ENCODE measurements around the gene MTERF2. TPM values are rescaled to one million over a fixed set of nuclear protein-coding genes. Genes with fewer than 3 reads are reported as not detected.

The MTERF2 gene
- total RNA-seq, 1 experiment from 2014 or later: 10.7 TPM

- Histone ChIP-seq H4K20me1 (ENCODE audit: low read length) (no peaks in the 10 kb centered on the region), H3K79me2 (ENCODE audit: low read length) (no peaks in the 10 kb centered on the region), H3K27me3 (ENCODE audit: low read length) (no peaks in the 10 kb centered on the region), H3K27ac (ENCODE audit: low read length) (no peak overlapping the region), H3K9ac (ENCODE audit: low read length) (no peak overlapping the region), H3K4me3 (ENCODE audit: low read length) (no peak overlapping the region), H2AFZ (ENCODE audit: low read length) (no peak overlapping the region), H3K9me3 (ENCODE audit: low read length) (no peaks in the 10 kb centered on the region), H3K9me2 (replicated peaks; ENCODE audit: low read length) (no peaks in the 10 kb centered on the region), H3F3A (ENCODE audit: low read length, unreplicated experiment) (no peaks in the 10 kb centered on the region), H3K4me1 (ENCODE audit: insufficient read depth, low read length) (peaks cover 12% of the 10 kb centered on the region), H3K36me3 (ENCODE audit: low read depth, low read length) (peaks cover 9% of the 10 kb centered on the region; the same call in 1 of the 2 replicates), H3K4me2 (ENCODE audit: low read length) (no peak overlapping the region)
- TF ChIP-seq CTCF (conservative IDR thresholded peaks at IDR 0.05; ENCODE audit: low read depth, low read length) (no peak), EZH2 (IDR thresholded peaks at IDR 0.05; ENCODE audit: low read length, unreplicated experiment) (no peak), EZH2phosphoT487 (IDR thresholded peaks at IDR 0.05; ENCODE audit: borderline replicate concordance, low read length) (no peak)
- ATAC-seq (peak; percentile 53), DNase-seq (no peak)
- CTCF ChIA-PET: no interaction called here
- BruUV-seq (replicated peaks): no TSS peak
- intact Hi-C loops (cut with micrococcal nuclease): no loop called here
- POLR2A ChIA-PET (ENCODE audit: unreplicated experiment): interaction anchor here (0.6 kb wide), 1 partner anchor 11 kb away, joined by 5 read pairs; the partner anchor contains the start of gene MTERF2
Observed at GRCh38 chr12:106975993-106976658, 10.8 kb downstream of the MTERF2 start.

- intact Hi-C loops (cut with micrococcal nuclease): no loop called here
- H3K4me3 ChIP-seq (ENCODE audit: low read length): no peak overlapping the region
- peaks cover 15% of the 10 kb centered on the region; the same call in 1 of the 2 replicates for H3K36me3 ChIP-seq (ENCODE audit: low read depth, low read length)
- DNase-seq (no peak), ATAC-seq (no peak)
- no peaks in the 10 kb centered on the region for H3K79me2 ChIP-seq (ENCODE audit: low read length)
- H3K27ac ChIP-seq (ENCODE audit: low read length): no peak overlapping the region
- no peaks in the 10 kb centered on the region for H3F3A ChIP-seq (ENCODE audit: low read length, unreplicated experiment)
- H4K20me1 ChIP-seq (ENCODE audit: low read length): no peaks in the 10 kb centered on the region
- no peaks in the 10 kb centered on the region for H3K9me2 ChIP-seq (replicated peaks; ENCODE audit: low read length)
- H3K4me1 ChIP-seq (ENCODE audit: insufficient read depth, low read length): peaks cover 12% of the 10 kb centered on the region
- no peaks in the 10 kb centered on the region for H3K27me3 ChIP-seq (ENCODE audit: low read length)
- no peak for TF ChIP-seq EZH2phosphoT487 (IDR thresholded peaks at IDR 0.05; ENCODE audit: borderline replicate concordance, low read length)
- no peak for TF ChIP-seq EZH2 (IDR thresholded peaks at IDR 0.05; ENCODE audit: low read length, unreplicated experiment)
- no peak for TF ChIP-seq CTCF (conservative IDR thresholded peaks at IDR 0.05; ENCODE audit: low read depth, low read length)
- H3K9me3 ChIP-seq (ENCODE audit: low read length): no peaks in the 10 kb centered on the region
- H3K4me2 ChIP-seq (ENCODE audit: low read length): no peak overlapping the region
- no peak overlapping the region for H3K9ac ChIP-seq (ENCODE audit: low read length)
- CTCF ChIA-PET: no interaction called here
- BruUV-seq (replicated peaks): no TSS peak
- POLR2A ChIA-PET (ENCODE audit: unreplicated experiment): no interaction called here
- no peak overlapping the region for H2AFZ ChIP-seq (ENCODE audit: low read length)
Observed at GRCh38 chr12:106975098-106975497, 11.8 kb downstream of the MTERF2 start.

GRCh38 chr12:106974511-106974910 is 12.4 kb downstream of the MTERF2 start:
- H3K4me1 ChIP-seq (ENCODE audit: insufficient read depth, low read length): peaks cover 12% of the 10 kb centered on the region
- H3K36me3 ChIP-seq (ENCODE audit: low read depth, low read length): peaks cover 15% of the 10 kb centered on the region; the same call in 1 of the 2 replicates
- BruUV-seq (replicated peaks): no TSS peak
- H3K27me3 ChIP-seq (ENCODE audit: low read length): no peaks in the 10 kb centered on the region
- H3K9me3 ChIP-seq (ENCODE audit: low read length): no peaks in the 10 kb centered on the region
- DNase-seq (no peak), ATAC-seq (no peak)
- H3K79me2 ChIP-seq (ENCODE audit: low read length): no peaks in the 10 kb centered on the region
- CTCF ChIA-PET: no interaction called here
- H4K20me1 ChIP-seq (ENCODE audit: low read length): no peaks in the 10 kb centered on the region
- H3F3A ChIP-seq (ENCODE audit: low read length, unreplicated experiment): no peaks in the 10 kb centered on the region
- no peak overlapping the region for H3K4me3 ChIP-seq (ENCODE audit: low read length)
- TF ChIP-seq EZH2 (IDR thresholded peaks at IDR 0.05; ENCODE audit: low read length, unreplicated experiment): no peak
- TF ChIP-seq CTCF (conservative IDR thresholded peaks at IDR 0.05; ENCODE audit: low read depth, low read length): no peak
- TF ChIP-seq EZH2phosphoT487 (IDR thresholded peaks at IDR 0.05; ENCODE audit: borderline replicate concordance, low read length): no peak
- POLR2A ChIA-PET (ENCODE audit: unreplicated experiment): interaction anchor here (0.8 kb wide), 1 partner anchor 1570 kb away, joined by 9 read pairs; no protein-coding TSS in a partner anchor
- no peak overlapping the region for H3K4me2 ChIP-seq (ENCODE audit: low read length)
- intact Hi-C loops (cut with micrococcal nuclease): no loop called here
- no peak overlapping the region for H2AFZ ChIP-seq (ENCODE audit: low read length)
- no peak overlapping the region for H3K9ac ChIP-seq (ENCODE audit: low read length)
- H3K27ac ChIP-seq (ENCODE audit: low read length): no peak overlapping the region
- no peaks in the 10 kb centered on the region for H3K9me2 ChIP-seq (replicated peaks; ENCODE audit: low read length)
